HG02763 (cell line): ENCODE measurements around the gene ZSWIM5.
A peak's percentile ranks its signal among the peaks of the same experiment; 100 is the strongest.

ENCODE experiments used
- ATAC-seq: cut with Tn5 transposase; IDR thresholded peaks from one replicate; pipeline ENCODE4 v1.9.1; 2021; ENCODE audit warnings: mild to moderate bottlenecking, moderate library complexity; ENCODE audit not compliant: unreplicated experiment

Gene ZSWIM5

GRCh38 chr1:45035631-45036301, 170.6 kb downstream of the ZSWIM5 start:
- no peak for ATAC-seq

- no peak for ATAC-seq
Observed at GRCh38 chr1:45033356-45033755, 173.0 kb downstream of the ZSWIM5 start.

GRCh38 chr1:45032837-45033236, 173.6 kb downstream of the ZSWIM5 start:
- ATAC-seq: no peak

- no peak for ATAC-seq
Observed at GRCh38 chr1:45026446-45026845, 180.0 kb downstream of the ZSWIM5 start.

GRCh38 chr1:45023663-45024062, 182.7 kb downstream of the ZSWIM5 start:
- no peak for ATAC-seq

- peak; percentile 66 for ATAC-seq
Observed at GRCh38 chr1:45018599-45019230, 187.7 kb downstream of the ZSWIM5 start.

GRCh38 chr1:45016767-45017166, 189.6 kb downstream of the ZSWIM5 start:
- no peak for ATAC-seq

GRCh38 chr1:45016090-45016697, 190.2 kb downstream of the ZSWIM5 start:
- no peak for ATAC-seq

GRCh38 chr1:45015683-45016082, 190.7 kb downstream of the ZSWIM5 start:
- ATAC-seq: no peak

- no peak for ATAC-seq
Observed at GRCh38 chr1:45014321-45015028, 191.9 kb downstream of the ZSWIM5 start.

- ATAC-seq: no peak
Observed at GRCh38 chr1:45013551-45014209, 192.7 kb downstream of the ZSWIM5 start.

- ATAC-seq: no peak
Observed at GRCh38 chr1:45012639-45013278, 193.6 kb downstream of the ZSWIM5 start.

- peak; percentile 64 for ATAC-seq
Observed at GRCh38 chr1:45011837-45012638, 194.4 kb downstream of the ZSWIM5 start, which contains the start of gene UROD. Gene UROD (plus strand): TSS chr1:45012254. CDS start chr1:45012266, 12 bp downstream.

- ATAC-seq: peak; percentile 57
Observed at GRCh38 chr1:45010855-45011811, 195.3 kb downstream of the ZSWIM5 start, which contains the start of gene HECTD3. Gene HECTD3 (minus strand): TSS chr1:45011324. CDS start chr1:45011257, 67 bp downstream.

GRCh38 chr1:45009956-45010854, 196.2 kb downstream of the ZSWIM5 start:
- no peak for ATAC-seq

GRCh38 chr1:45009296-45009865, 197.0 kb downstream of the ZSWIM5 start:
- ATAC-seq: no peak

- no peak for ATAC-seq
Observed at GRCh38 chr1:45008516-45008915, 197.9 kb downstream of the ZSWIM5 start.
